Heart left ventricle (tissue), 16 donors: ENCODE results near the gene CD300LF. TPM values are rescaled to one million over a fixed set of nuclear protein-coding genes. Genes with fewer than 3 reads are reported as not detected.

Experiments used
- ATAC-seq, 4 donors: fragments of 200-7000 bp; cut with Tn5 transposase; one replicate each; pipeline ENCODE4 v1.9.1; 2020 to 2022; ENCODE audit warnings: moderate library complexity in 4 of 4, mild to moderate bottlenecking in 3 of 4, moderate number of reproducible peaks in 1 of 4
- DNase-seq, 5 donors: peaks; one replicate each; pipeline ENCODE4 v3.0.0-alpha.2; 2020
- H3K27ac ChIP-seq, 12 donors: fragments of 200-600 bp; sonication (generic) in 4 of 12; one replicate each; pipeline versions ENCODE4 v1.5.0 to v1.8.0; 2016 to 2022; ENCODE audit warnings: mild to moderate bottlenecking in 2 of 12
- H3K27me3 ChIP-seq, 9 donors: fragments of 200-600 bp; sonication (generic) in 2 of 9; one replicate each; pipeline versions ENCODE4 v1.5.1 to v1.8.0; 2016 to 2022; ENCODE audit warnings: mild to moderate bottlenecking in 3 of 9
- H3K36me3 ChIP-seq, 9 donors: fragments of 200-600 bp; sonication (generic) in 2 of 9; one replicate each; pipeline versions ENCODE4 v1.5.0 to v1.8.0; 2018 to 2022; ENCODE audit warnings: mild to moderate bottlenecking in 2 of 9
- H3K4me1 ChIP-seq, 12 donors: fragments of 200-600 bp; sonication (generic) in 4 of 12; one replicate each; pipeline versions ENCODE4 v1.5.0 to v1.8.0; 2016 to 2022; ENCODE audit warnings: mild to moderate bottlenecking in 3 of 12
- H3K4me3 ChIP-seq, 12 donors: fragments of 200-600 bp; sonication (generic) in 4 of 12; one replicate each; pipeline versions ENCODE4 v1.5.0 to v1.8.0; 2017 to 2022; ENCODE audit warnings: mild to moderate bottlenecking in 9 of 12, moderate library complexity in 4 of 12
- H3K9me3 ChIP-seq, 12 donors: fragments of 200-600 bp; sonication (generic) in 4 of 12; one replicate each; pipeline versions ENCODE4 v1.5.0 to v1.8.0; 2016 to 2022; ENCODE audit warnings: mild to moderate bottlenecking in 1 of 12
- POLR2A ChIP-seq, 2 donors: fragments of 450-650 bp; IDR thresholded peaks; one replicate each; pipeline ENCODE4 v1.6.1; 2017; ENCODE audit warnings: antibody characterized with exemption in 2 of 2, mild to moderate bottlenecking in 2 of 2, moderate library complexity in 2 of 2
- WGBS, 4 donors: extraction: QIAGEN DNeasy Blood & Tissue Kit in 2 of 4; methylation state at CpG; one replicate each; pipeline versions ENCODE4 v1.1.5 to v1.1.7; 2013 to 2018; 5-methylcytosine and 5-hydroxymethylcytosine counted together
- intact Hi-C, 10 donors: fragments of 100-400 bp; cut with DNase I; formaldehyde crosslinking; loops; one replicate each; pipeline versions ENCODE4 v1.11.1 to v1.14.2; 2022
- polyA plus RNA-seq, 2 donors: library from polyadenylated mRNA; stranded (reverse); fragments of 200-250 nt; gene quantifications; one replicate each; pipeline ENCODE4 v1.2.3, GENCODE V29; 2013
- total RNA-seq, 9 donors: library from RNA; depleted of rRNA in 2 of 9; stranded (reverse); fragments of >200 nt in 2 of 9; fragmentation: NEBNext Ultra II Directional in 3 of 9; extraction: Animal tissue kit (Norgen Biotek cat#: 25700) in 3 of 9; gene quantifications; one replicate each; pipeline versions ENCODE4 v1.1.0 to v1.2.4, GENCODE V29; 2016 to 2023
- TF ChIP-seq, protein P1 (sequence below), 12 donors: fragments of 200-600 bp; sonication (generic) in 4 of 12; IDR thresholded peaks; one replicate each; pipeline versions ENCODE4 v1.5.0 to v1.8.0; 2018 to 2022; ENCODE audit warnings: antibody characterized with exemption in 12 of 12, mild to moderate bottlenecking in 5 of 12
- donor health status: ischemic (EF 13 %, LVEDD 7.1; RV severe dilation, severe dysfunction).
- donor health status: healthy with polysubstance abuse.
- donor health status: DM: no; HTN: yes; CAD: no.
- donor health status: DM: no; HTN: no; CAD: no.
- donor health status: ischemic (EF 25% LVEDD 6.9; RV normal size, moderate dysfunction).
- donor health status: ischemic (EF 25% LVEDD 5.7; RV mildly dilated, moderate dysfunction).
- donor health status: healthy.
- donor health status: DM: yes; HTN: yes; CAD: no.
- donor health status: ischemic (EF 35%, LVEDD 5.7; RV mildly dilated, moderate dysfunction).
- donor health status: nonischemic (EF 11% LVEDD 7.7; RV severe dilation, severe dysfunction).
- donor health status: DM: yes; HTN: yes; CAD: no.
- donor health status: PGD.
- donor health status: ischemic (EF 29% LVEDD 5.4; RV normal size, mild dysfunction).
- donor health status: nonischemic (EF 23%, LVEDD 6.1; RV moderate dilation, normal function).

The CD300LF gene
- total and polyA plus RNA-seq, 11 donors: 0.15 to 7.0 (median 0.42) TPM; not detected in 2

DNA sequence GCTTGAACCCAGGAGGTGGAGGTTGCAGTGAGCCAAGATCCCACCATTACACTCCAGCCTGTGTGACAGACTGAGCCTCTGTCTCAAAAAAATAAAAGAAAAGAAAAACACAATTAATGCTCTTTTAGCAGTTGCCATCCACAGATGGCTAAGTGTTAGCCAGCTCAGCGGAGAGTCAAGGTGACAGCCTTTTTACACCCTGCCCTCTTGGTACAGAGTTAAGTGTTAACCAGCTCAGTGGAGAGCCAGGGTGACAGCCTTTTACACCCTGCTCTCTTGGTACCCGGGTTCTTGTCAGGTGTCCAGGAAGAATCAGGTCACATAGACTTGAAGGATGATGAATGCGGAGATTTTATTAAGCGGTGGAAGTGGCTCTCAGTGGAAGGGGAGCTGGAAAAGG, 7.8 kb upstream of the CD300LF start:
- DNase-seq: no peak
- no peak overlapping the region for H3K27ac ChIP-seq
- H3K4me1 ChIP-seq: no peaks in the 10 kb centered on the region
- ATAC-seq: no peak
- no peaks in the 10 kb centered on the region for H3K36me3 ChIP-seq
- peaks cover 0 to 6% (median 0%) of the 10 kb centered on the region in 9 donors for H3K27me3 ChIP-seq
- TF ChIP-seq, protein P1, sequence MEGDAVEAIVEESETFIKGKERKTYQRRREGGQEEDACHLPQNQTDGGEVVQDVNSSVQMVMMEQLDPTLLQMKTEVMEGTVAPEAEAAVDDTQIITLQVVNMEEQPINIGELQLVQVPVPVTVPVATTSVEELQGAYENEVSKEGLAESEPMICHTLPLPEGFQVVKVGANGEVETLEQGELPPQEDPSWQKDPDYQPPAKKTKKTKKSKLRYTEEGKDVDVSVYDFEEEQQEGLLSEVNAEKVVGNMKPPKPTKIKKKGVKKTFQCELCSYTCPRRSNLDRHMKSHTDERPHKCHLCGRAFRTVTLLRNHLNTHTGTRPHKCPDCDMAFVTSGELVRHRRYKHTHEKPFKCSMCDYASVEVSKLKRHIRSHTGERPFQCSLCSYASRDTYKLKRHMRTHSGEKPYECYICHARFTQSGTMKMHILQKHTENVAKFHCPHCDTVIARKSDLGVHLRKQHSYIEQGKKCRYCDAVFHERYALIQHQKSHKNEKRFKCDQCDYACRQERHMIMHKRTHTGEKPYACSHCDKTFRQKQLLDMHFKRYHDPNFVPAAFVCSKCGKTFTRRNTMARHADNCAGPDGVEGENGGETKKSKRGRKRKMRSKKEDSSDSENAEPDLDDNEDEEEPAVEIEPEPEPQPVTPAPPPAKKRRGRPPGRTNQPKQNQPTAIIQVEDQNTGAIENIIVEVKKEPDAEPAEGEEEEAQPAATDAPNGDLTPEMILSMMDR (IDR thresholded peaks at IDR 0.05): no peak
- no peak for TF ChIP-seq POLR2A (IDR thresholded peaks at IDR 0.05)
- intact Hi-C loops: loop anchor here in 1 of 10 donors (10.0 kb wide), 1 partner anchor 64 kb away; no protein-coding TSS in a partner anchor
- WGBS, 4 donors: 87 to 93% (median 88%) methylated on average over 4 of the region's 4 CpGs
- no peaks in the 10 kb centered on the region for H3K9me3 ChIP-seq
- no peak overlapping the region for H3K4me3 ChIP-seq

DNA sequence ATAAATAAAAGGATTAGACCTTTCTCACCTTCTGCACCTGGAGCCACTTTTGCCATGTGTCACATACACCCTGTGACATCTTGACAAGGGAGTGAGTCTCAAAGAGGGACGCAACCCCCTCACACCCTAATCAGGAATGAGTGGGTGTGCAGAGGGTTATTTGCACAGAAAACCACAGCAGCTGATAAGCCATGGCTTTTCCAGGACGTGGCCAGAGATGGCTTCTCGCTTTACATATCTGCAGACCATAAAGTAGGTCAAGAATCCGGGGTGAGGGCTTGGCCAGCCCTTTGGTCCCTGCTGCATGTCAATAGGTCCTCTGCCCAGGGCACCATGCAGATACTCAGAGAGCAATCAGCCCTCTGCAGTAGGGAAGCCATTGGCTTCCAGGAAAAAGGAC, 2.4 kb upstream of the CD300LF start:
- TF ChIP-seq, protein P1 (IDR thresholded peaks at IDR 0.05): no peak
- TF ChIP-seq POLR2A (IDR thresholded peaks at IDR 0.05): no peak
- ATAC-seq (no peak), DNase-seq (no peak)
- WGBS, 4 donors: 16 to 33% (median 24%) methylated on average over 4 of the region's 4 CpGs
- Histone ChIP-seq H3K9me3 (no peaks in the 10 kb centered on the region), H3K4me1 (peaks cover 0 to 13% (median 0%) of the 10 kb centered on the region in 12 donors), H3K4me3 (no peak overlapping the region), H3K27ac (no peak overlapping the region), H3K27me3 (peaks cover 0 to 38% (median 8%) of the 10 kb centered on the region in 9 donors), H3K36me3 (no peaks in the 10 kb centered on the region)
- intact Hi-C loops: no loop called here

DNA sequence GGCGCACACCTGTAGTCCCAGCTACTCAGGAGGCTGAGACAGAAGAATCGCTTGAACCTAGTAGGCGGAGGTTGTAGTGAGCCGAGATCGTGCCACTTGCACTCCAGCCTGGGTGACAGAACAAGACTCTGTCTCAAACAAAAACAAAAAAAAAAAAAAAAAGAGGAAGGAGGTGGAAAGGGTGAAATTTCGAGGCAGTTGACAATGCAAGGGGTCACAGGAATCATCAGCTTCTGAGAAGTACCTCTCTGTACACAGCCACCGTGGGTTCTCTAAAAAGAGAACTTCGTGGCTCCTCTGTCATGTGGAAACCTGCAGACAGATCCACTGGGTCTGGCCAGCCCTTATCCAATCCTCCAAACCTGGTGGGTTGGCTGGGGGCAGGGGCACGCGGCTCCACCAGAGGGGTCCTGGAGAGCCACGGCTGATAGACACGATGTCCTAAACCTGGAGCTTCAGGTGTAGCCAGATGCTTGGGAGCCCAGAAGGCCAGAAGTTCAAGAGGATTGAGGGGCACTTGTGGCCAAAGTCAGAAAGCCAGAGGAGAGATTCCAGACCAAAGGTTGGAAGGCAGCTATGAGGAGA, 540 bp upstream of the CD300LF start:
- Histone ChIP-seq H3K4me3 (no peak overlapping the region), H3K27me3 (peaks cover 0 to 34% (median 8%) of the 10 kb centered on the region in 9 donors), H3K27ac (peak overlapping the region in 1 of 12 donors; percentile 81), H3K4me1 (peaks cover 0 to 13% (median 0%) of the 10 kb centered on the region in 12 donors), H3K36me3 (no peaks in the 10 kb centered on the region), H3K9me3 (no peaks in the 10 kb centered on the region)
- no peak for ATAC-seq
- DNase-seq: no peak
- intact Hi-C loops: no loop called here
- WGBS, 4 donors: 84 to 87% (median 84%) methylated on average over 12 of the region's 12 CpGs
- TF ChIP-seq POLR2A (IDR thresholded peaks at IDR 0.05): no peak
- TF ChIP-seq, protein P1 (IDR thresholded peaks at IDR 0.05): no peak

DNA sequence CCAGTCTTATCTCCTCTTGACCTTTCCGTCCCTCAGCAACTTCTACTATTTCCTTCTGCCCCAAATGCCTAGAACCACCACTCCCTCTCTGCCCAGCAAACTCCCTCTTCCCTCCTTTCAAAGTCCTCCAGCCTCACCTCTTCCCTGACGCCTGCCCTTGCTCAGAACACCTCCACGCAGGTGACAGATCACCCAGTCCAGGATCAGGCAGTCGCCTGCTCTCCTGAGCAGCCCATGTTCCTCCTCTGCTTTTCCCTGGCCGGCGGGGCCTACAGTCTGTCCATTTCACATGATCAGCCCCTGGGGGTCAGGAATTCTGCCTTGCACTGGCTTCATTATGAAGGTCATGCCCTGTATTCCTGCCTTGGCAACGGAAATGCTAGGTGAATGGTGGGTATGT, 422 bp downstream of the CD300LF start:
- TF ChIP-seq, protein P1 (IDR thresholded peaks at IDR 0.05): no peak
- no peak for TF ChIP-seq POLR2A (IDR thresholded peaks at IDR 0.05)
- Histone ChIP-seq H3K36me3 (no peaks in the 10 kb centered on the region), H3K4me1 (peaks cover 0 to 13% (median 0%) of the 10 kb centered on the region in 12 donors), H3K9me3 (no peaks in the 10 kb centered on the region), H3K4me3 (peak overlapping the region in 2 of 12 donors; percentile 26 to 59), H3K27ac (peak overlapping the region in 1 of 12 donors; percentile 81), H3K27me3 (peaks cover 0 to 34% (median 8%) of the 10 kb centered on the region in 9 donors)
- intact Hi-C loops: no loop called here
- ATAC-seq (peak in 1 of 4 donors; percentile 28), DNase-seq (no peak)
- WGBS, 4 donors: 55 to 62% (median 59%) methylated on average over 7 of the region's 7 CpGs
